Skin epidermis (tissue), 12 donors: Measurements from ENCODE around the gene CNTLN.
"Not testable (repeated sequence)": the region's sequence is repeated elsewhere in the genome, so short reads cannot be mapped to it uniquely, and the experiment has no call there.

ENCODE experiments used
- H3K27ac ChIP-seq, 21 experiments: fragments of 200-600 bp; sonication (generic) in 11 of 21; one replicate each; pipeline ENCODE4 v1.5.0; 2020; ENCODE audit warnings: mild to moderate bottlenecking in 3 of 21, inconsistent platforms in 2 of 21, moderate library complexity in 2 of 21
- H3K4me3 ChIP-seq, 7 experiments: fragments of 200-600 bp; sonication (generic) in 2 of 7; one replicate each; pipeline ENCODE4 v1.5.0; 2020; ENCODE audit warnings: inconsistent platforms in 2 of 7, mild to moderate bottlenecking in 2 of 7, moderate library complexity in 1 of 7

The CNTLN gene

GRCh38 chr9:17397166-17397728 lies 262.4 kb downstream of the CNTLN start:
- not testable (repeated sequence) for H3K4me3 ChIP-seq

GRCh38 chr9:17398350-17398749 lies 263.5 kb downstream of the CNTLN start:
- no peak overlapping the region for H3K4me3 ChIP-seq
- no peak overlapping the region for H3K27ac ChIP-seq

More at GRCh38 chr9:17397166-17397728, 262.4 kb downstream of the CNTLN start:
- H3K27ac ChIP-seq, result not testable (repeated sequence)

- Histone ChIP-seq H3K27ac (no peak overlapping the region), H3K4me3 (no peak overlapping the region)
Measured at GRCh38 chr9:17401858-17402257, 267.0 kb downstream of the CNTLN start.

- Histone ChIP-seq H3K4me3 (no peak overlapping the region), H3K27ac (no peak overlapping the region)
Measured at GRCh38 chr9:17402309-17402708, 267.5 kb downstream of the CNTLN start.

GRCh38 chr9:17403539-17403938 lies 268.7 kb downstream of the CNTLN start:
- no peak overlapping the region for H3K4me3 ChIP-seq
- H3K27ac ChIP-seq, result no peak overlapping the region

GRCh38 chr9:17414986-17415385 lies 280.1 kb downstream of the CNTLN start:
- Histone ChIP-seq H3K4me3 (no peak overlapping the region), H3K27ac (no peak overlapping the region)

- no peak overlapping the region for H3K27ac ChIP-seq
Measured at GRCh38 chr9:17422994-17423680, 288.3 kb downstream of the CNTLN start.

GRCh38 chr9:17423681-17424011 lies 288.8 kb downstream of the CNTLN start:
- Histone ChIP-seq H3K27ac (no peak overlapping the region), H3K4me3 (no peak overlapping the region)

More at GRCh38 chr9:17422994-17423680, 288.3 kb downstream of the CNTLN start:
- H3K4me3 ChIP-seq, result no peak overlapping the region

GRCh38 chr9:17425384-17425783 lies 290.5 kb downstream of the CNTLN start:
- Histone ChIP-seq H3K4me3 (no peak overlapping the region), H3K27ac (no peak overlapping the region)

GRCh38 chr9:17433526-17433925 lies 298.7 kb downstream of the CNTLN start:
- Histone ChIP-seq H3K27ac (no peak overlapping the region), H3K4me3 (no peak overlapping the region)

- Histone ChIP-seq H3K27ac (no peak overlapping the region), H3K4me3 (no peak overlapping the region)
Measured at GRCh38 chr9:17436854-17437253, 302.0 kb downstream of the CNTLN start.

GRCh38 chr9:17437813-17438212 lies 303.0 kb downstream of the CNTLN start:
- H3K4me3 ChIP-seq, result no peak overlapping the region
- no peak overlapping the region for H3K27ac ChIP-seq

GRCh38 chr9:17445126-17445525 lies 310.3 kb downstream of the CNTLN start:
- H3K27ac ChIP-seq, H3K4me3 ChIP-seq: not testable (repeated sequence)

GRCh38 chr9:17453751-17454150 lies 318.9 kb downstream of the CNTLN start:
- Histone ChIP-seq H3K4me3 (no peak overlapping the region), H3K27ac (no peak overlapping the region)

- H3K4me3 ChIP-seq, result no peak overlapping the region
- H3K27ac ChIP-seq, result no peak overlapping the region
Measured at GRCh38 chr9:17462869-17463464, 328.1 kb downstream of the CNTLN start.

GRCh38 chr9:17470036-17470813 lies 335.4 kb downstream of the CNTLN start:
- H3K4me3 ChIP-seq, result no peak overlapping the region

GRCh38 chr9:17472126-17472525 lies 337.3 kb downstream of the CNTLN start:
- Histone ChIP-seq H3K27ac (no peak overlapping the region), H3K4me3 (no peak overlapping the region)

More at GRCh38 chr9:17470036-17470813, 335.4 kb downstream of the CNTLN start:
- no peak overlapping the region for H3K27ac ChIP-seq

- no peak overlapping the region for H3K27ac ChIP-seq
- H3K4me3 ChIP-seq, result no peak overlapping the region
Measured at GRCh38 chr9:17476401-17476800, 341.6 kb downstream of the CNTLN start.

GRCh38 chr9:17477816-17478215 lies 343.0 kb downstream of the CNTLN start:
- Histone ChIP-seq H3K4me3 (no peak overlapping the region), H3K27ac (no peak overlapping the region)

- no peak overlapping the region for H3K4me3 ChIP-seq
- no peak overlapping the region for H3K27ac ChIP-seq
Measured at GRCh38 chr9:17480966-17481365, 346.1 kb downstream of the CNTLN start.

GRCh38 chr9:17481565-17481964 lies 346.7 kb downstream of the CNTLN start:
- no peak overlapping the region for H3K27ac ChIP-seq

More at GRCh38 chr9:17481565-17481964, 346.7 kb downstream of the CNTLN start:
- no peak overlapping the region for H3K4me3 ChIP-seq
